KOPT-K1 (cell line): ENCODE data around the gene HBP1.
"Not testable (repeated sequence)": the region's sequence is repeated elsewhere in the genome, so short reads cannot be mapped to it uniquely, and the experiment has no call there.

Experiments used
- H3K27ac ChIP-seq: fragments of 200-600 bp; sonication (generic); 2 replicates; pipeline ENCODE4 v1.5.1; 2016; ENCODE audit warnings: antibody characterized with exemption, mild to moderate bottlenecking, low read depth, low read length; ENCODE audit not compliant: poor library complexity, severe bottlenecking
- H3K36me3 ChIP-seq: fragments of 200-600 bp; sonication (generic); 2 replicates; pipeline ENCODE4 v1.5.1; 2017; ENCODE audit warnings: antibody characterized with exemption, mild to moderate bottlenecking, low read length, moderate library complexity; ENCODE audit not compliant: insufficient read depth
- H3K9me3 ChIP-seq: fragments of 200-600 bp; sonication (generic); 2 replicates; pipeline ENCODE4 v1.5.1; 2017; ENCODE audit warnings: antibody characterized with exemption, low read length, mild to moderate bottlenecking; ENCODE audit not compliant: insufficient read depth, poor library complexity, severe bottlenecking

Gene HBP1

GRCh38 chr7:107213193-107213788 lies 44.5 kb downstream of the HBP1 start:
- Histone ChIP-seq H3K9me3 (peaks cover 20% of the 10 kb centered on the region), H3K36me3 (peaks cover 27% of the 10 kb centered on the region; the same call in 1 of the 2 replicates), H3K27ac (no peak overlapping the region)

GRCh38 chr7:107213945-107214344 lies 45.1 kb downstream of the HBP1 start:
- Histone ChIP-seq H3K9me3 (peaks cover 20% of the 10 kb centered on the region), H3K36me3 (peaks cover 21% of the 10 kb centered on the region; the same call in 1 of the 2 replicates), H3K27ac (no peak overlapping the region)

- peaks cover 4% of the 10 kb centered on the region for H3K9me3 ChIP-seq
- no peaks in the 10 kb centered on the region for H3K36me3 ChIP-seq
- no peak overlapping the region for H3K27ac ChIP-seq
Measured at GRCh38 chr7:107219563-107220244, 50.9 kb downstream of the HBP1 start.

- Histone ChIP-seq H3K36me3 (no peaks in the 10 kb centered on the region), H3K9me3 (no peaks in the 10 kb centered on the region), H3K27ac (no peak overlapping the region)
Measured at GRCh38 chr7:107220356-107220755, 51.6 kb downstream of the HBP1 start.

- not testable (repeated sequence) for H3K36me3 ChIP-seq, H3K27ac ChIP-seq, H3K9me3 ChIP-seq
Measured at GRCh38 chr7:107220806-107221205, 52.0 kb downstream of the HBP1 start.

GRCh38 chr7:107224374-107225223 lies 55.8 kb downstream of the HBP1 start:
- no peak overlapping the region for H3K27ac ChIP-seq
- H3K9me3 ChIP-seq: no peaks in the 10 kb centered on the region
- peaks cover 2% of the 10 kb centered on the region; the same call in 1 of the 2 replicates for H3K36me3 ChIP-seq

GRCh38 chr7:107228291-107228690 lies 59.5 kb downstream of the HBP1 start:
- H3K27ac ChIP-seq: no peak overlapping the region
- H3K36me3 ChIP-seq: peaks cover 12% of the 10 kb centered on the region
- H3K9me3 ChIP-seq: no peaks in the 10 kb centered on the region

- H3K9me3 ChIP-seq: no peaks in the 10 kb centered on the region
- peaks cover 12% of the 10 kb centered on the region for H3K36me3 ChIP-seq
- H3K27ac ChIP-seq: no peak overlapping the region
Measured at GRCh38 chr7:107230334-107230733, 61.5 kb downstream of the HBP1 start.

GRCh38 chr7:107232568-107233090 lies 63.8 kb downstream of the HBP1 start:
- Histone ChIP-seq H3K36me3 (peaks cover 12% of the 10 kb centered on the region), H3K27ac (no peak overlapping the region), H3K9me3 (no peaks in the 10 kb centered on the region)

GRCh38 chr7:107233174-107233573 lies 64.4 kb downstream of the HBP1 start:
- Histone ChIP-seq H3K36me3 (peaks cover 12% of the 10 kb centered on the region), H3K27ac (no peak overlapping the region), H3K9me3 (no peaks in the 10 kb centered on the region)

- H3K9me3 ChIP-seq: no peaks in the 10 kb centered on the region
- no peak overlapping the region for H3K27ac ChIP-seq
- peaks cover 12% of the 10 kb centered on the region for H3K36me3 ChIP-seq
Measured at GRCh38 chr7:107233981-107234380, 65.2 kb downstream of the HBP1 start.

- Histone ChIP-seq H3K9me3 (no peaks in the 10 kb centered on the region), H3K36me3 (peaks cover 11% of the 10 kb centered on the region), H3K27ac (no peak overlapping the region)
Measured at GRCh38 chr7:107234436-107234835, 65.6 kb downstream of the HBP1 start.

- Histone ChIP-seq H3K36me3 (no peaks in the 10 kb centered on the region), H3K9me3 (no peaks in the 10 kb centered on the region)
Measured at GRCh38 chr7:107236862-107237261, 68.1 kb downstream of the HBP1 start.

GRCh38 chr7:107237451-107237850 lies 68.6 kb downstream of the HBP1 start:
- H3K36me3 ChIP-seq: no peaks in the 10 kb centered on the region
- H3K9me3 ChIP-seq: no peaks in the 10 kb centered on the region
- no peak overlapping the region for H3K27ac ChIP-seq

More at GRCh38 chr7:107236862-107237261, 68.1 kb downstream of the HBP1 start:
- no peak overlapping the region for H3K27ac ChIP-seq

GRCh38 chr7:107242267-107242666 lies 73.5 kb downstream of the HBP1 start:
- Histone ChIP-seq H3K36me3 (peaks cover 15% of the 10 kb centered on the region), H3K27ac (no peak overlapping the region), H3K9me3 (peaks cover 22% of the 10 kb centered on the region)
